SH-SY5Y (cell line): Measurements from ENCODE around the gene PARM1.

Experiments used
- GATA2 ChIP-seq: IDR thresholded peaks from 2 replicates; pipeline ENCODE4 v1.6.1; 2011; ENCODE audit warnings: mild to moderate bottlenecking, low read depth, low read length
- GATA3 ChIP-seq: IDR thresholded peaks from 2 replicates; pipeline ENCODE4 v1.6.1; 2011; ENCODE audit warnings: low read depth, mild to moderate bottlenecking, low read length, moderate library complexity

Gene PARM1

DNA sequence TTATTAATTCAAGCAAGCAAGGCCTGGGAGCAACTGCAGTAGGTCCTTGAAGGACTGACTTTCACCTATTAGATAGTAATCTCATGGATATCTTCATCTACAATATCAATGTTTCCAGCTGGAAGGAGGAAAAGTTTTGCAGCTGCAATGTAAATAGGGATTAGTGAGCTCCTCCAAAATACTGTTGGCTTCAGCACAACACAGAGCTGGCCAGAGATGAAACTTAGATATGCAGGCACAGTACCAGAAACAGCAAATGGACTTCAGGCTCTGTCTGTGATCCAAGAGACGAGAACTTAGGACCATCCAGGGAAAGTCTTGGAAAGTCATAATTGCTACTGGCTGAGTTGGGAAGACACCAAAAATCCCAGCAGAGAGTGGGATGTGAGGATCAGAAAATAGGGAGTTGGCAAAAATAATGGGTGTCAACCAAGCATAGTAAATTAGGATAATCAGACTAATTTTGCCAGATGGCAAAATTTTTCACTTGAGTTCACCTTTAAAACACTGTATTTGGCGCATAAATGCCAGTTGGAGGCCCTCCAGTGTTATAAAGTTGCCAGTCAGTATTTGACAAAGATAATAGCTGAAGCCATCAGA lies 57.5 kb downstream of the PARM1 start:
- no peak for TF ChIP-seq GATA3
- no peak for TF ChIP-seq GATA2

GRCh38 chr4:74996996-74997395 lies 64.1 kb downstream of the PARM1 start:
- TF ChIP-seq GATA2 (no peak), GATA3 (no peak)

DNA sequence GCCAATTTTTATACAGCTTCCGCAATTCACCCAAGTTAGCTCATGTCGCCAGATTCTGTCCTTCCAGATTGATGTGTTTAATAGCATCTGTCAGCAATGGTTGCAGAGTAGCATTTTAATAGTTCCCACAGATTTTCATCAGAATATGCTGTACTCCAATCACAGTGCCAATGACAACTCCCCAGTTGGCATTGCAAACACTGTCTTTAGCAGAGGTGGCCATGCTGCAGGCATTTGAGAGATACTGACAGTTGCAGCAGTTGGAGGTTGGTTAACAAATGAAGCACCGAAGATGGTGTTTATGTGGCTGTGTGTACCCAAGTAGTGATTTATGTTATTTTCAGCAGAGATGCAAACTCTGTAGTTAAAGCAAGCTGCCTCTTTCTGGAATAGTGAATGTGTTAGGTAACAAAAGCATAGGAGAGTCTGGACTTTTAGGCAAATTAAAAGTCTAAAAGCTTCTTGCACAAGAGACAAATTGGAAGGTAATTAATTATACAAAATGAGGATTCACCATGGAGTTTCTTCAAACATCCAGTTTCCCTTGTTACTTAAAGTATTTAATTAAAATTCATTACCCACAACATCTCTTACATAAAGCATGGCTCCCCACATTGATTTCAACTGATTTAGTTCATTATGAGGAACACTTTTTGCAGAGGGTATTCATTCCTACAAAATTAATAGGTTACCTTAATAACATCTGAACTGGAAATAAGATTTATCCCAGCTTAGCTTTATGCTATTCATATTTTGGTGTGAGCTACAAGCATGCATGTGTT lies 65.2 kb downstream of the PARM1 start:
- TF ChIP-seq GATA2 (no peak), GATA3 (no peak)

- TF ChIP-seq GATA2 (no peak), GATA3 (no peak)
Observed at GRCh38 chr4:74999714-75000309, 66.9 kb downstream of the PARM1 start.

DNA sequence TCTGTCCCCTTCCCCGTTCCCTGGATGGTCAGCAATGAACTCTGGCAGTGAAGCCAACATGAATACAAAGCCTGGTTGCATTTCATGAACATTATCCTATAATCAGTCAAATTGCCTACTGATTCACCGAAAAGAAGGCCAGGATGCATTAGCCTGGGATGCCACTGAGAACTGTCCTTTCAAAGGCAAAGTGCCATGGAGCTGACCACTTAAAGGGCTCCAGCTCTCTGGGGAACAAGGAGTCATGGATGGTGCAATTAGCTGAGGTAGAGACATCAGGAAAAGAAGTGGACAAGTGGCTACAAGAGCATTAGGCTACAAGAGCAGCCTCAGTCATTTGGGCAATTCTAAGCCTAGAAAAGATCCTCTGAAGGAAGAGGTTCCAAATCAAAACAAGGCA lies 69.0 kb downstream of the PARM1 start:
- no peak for TF ChIP-seq GATA2
- no peak for TF ChIP-seq GATA3

DNA sequence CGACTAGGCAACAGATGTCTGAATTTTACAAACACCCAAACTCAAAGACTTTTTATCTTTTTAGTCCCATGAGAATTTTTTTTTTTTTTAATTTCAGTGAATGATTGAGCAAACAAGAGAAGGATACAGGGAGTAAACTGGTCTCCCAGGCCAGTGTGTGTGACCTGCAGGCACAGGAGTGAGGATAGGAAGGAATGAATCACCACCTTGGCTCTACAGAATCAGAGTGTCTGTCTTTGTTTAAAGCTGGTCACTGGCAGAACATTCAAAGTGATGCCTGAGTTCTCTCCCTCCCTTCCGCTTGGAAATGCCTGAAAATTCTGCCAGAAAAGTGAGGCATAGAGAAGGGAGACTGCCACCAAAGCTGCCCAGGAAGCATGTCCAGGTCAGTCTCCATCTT lies 69.5 kb downstream of the PARM1 start:
- TF ChIP-seq GATA2 (no peak), GATA3 (no peak)

DNA sequence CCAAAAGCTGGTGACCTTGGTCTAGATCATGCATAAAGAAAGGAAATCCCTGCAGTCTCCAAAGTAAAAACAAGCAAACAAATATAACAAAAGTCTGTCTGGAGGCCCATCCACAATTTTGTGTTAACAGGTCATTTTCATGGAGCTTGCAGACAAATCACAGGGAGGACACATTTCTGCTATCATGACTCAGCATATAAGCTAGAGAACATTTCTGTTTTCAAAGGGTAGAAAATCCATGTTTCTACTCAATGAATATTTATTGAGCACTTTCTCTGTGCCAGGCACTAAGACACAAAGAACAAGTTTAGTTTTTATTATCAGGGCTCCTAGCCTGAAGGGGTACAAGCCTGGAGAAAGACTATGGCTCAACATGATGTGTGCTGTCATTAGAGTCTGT lies 71.1 kb downstream of the PARM1 start:
- TF ChIP-seq GATA3 (no peak), GATA2 (no peak)

DNA sequence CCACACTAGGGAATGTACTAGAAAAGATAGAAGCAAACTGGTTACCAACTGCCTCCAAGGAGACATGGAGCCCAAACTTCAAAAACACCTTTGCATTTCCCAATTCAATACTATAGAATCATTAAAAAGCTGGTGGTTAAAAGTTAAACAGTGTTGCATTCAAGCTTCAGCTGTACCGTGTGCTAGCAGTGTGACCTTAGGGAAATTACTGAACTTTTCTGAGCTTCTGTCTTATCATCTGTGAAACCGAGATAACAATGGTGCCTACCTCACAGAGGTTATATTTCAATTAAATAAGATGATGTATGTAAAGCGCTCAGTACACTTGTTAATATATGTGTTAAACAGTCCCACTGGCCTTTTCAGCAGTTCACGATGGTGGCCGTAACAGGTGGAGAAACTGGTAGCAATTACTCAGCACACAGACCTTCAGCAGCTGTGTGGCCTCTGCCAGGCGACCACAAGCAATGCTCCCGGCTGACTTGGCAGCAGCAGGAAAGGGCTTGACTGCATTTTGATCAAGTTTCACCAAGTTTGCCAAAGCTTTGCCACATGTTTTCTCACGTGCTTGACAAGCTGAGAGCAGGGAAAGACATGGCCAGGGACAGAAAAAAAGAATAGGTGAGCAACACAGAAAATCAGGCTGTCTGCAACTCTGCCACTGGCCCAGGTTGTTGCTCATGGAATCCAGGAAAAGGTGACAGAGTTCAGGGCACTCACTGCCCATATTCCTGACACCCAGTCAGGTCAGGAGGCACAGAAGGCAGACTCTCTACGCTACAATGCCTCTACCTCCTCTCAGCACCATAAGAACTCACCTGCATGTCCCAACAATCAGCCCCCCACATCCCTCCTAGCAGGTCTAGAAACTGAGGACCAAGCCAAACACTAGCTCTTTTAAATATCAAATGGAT lies 72.1 kb downstream of the PARM1 start:
- TF ChIP-seq GATA3 (no peak), GATA2 (no peak)

- TF ChIP-seq GATA3: no peak
- TF ChIP-seq GATA2: no peak
Observed at GRCh38 chr4:75005727-75006126, 72.8 kb downstream of the PARM1 start.

DNA sequence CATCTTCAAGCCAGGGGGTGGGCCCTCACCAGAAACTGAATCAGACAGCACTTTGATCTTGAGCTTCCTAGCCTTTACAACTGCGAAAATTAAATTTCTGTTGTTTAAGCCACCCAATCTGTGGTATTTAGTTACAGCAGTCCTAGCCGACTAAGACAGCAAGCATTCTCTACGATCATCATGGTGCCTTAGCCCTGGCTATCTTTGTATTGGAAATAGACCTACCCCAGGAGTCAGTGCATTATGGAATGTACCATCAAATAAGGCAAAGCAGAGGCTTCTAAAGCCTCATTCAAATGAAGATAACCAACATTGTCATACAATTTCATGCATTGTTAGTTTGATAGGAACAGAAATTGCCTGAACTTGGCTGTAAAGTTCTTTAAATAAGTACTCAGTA lies 75.0 kb downstream of the PARM1 start:
- TF ChIP-seq GATA3: no peak
- TF ChIP-seq GATA2: no peak

GRCh38 chr4:75009138-75009537 lies 76.2 kb downstream of the PARM1 start:
- no peak for TF ChIP-seq GATA2
- no peak for TF ChIP-seq GATA3

GRCh38 chr4:75011131-75011795 lies 78.3 kb downstream of the PARM1 start:
- TF ChIP-seq GATA2: no peak
- no peak for TF ChIP-seq GATA3

- no peak for TF ChIP-seq GATA2
Observed at GRCh38 chr4:75015627-75016026, 82.7 kb downstream of the PARM1 start.

DNA sequence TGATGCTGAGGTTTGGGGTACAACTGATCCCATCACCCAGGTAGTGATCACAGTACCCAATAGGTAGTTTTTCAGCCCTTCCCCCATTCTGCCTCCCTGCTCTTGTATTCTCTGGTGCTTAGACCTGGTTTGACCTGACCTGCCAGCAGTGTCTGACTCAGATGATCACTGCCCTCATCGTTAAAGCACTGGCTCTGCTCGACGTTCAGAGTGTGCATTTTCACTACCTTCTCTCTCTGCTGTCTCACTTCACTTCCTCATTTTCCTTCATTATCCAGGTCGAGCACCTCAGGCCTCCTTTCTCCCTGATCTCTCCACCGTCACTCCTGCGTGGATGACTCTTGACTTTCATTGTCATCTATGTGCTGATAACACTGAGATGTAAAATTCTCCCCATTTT lies 83.6 kb downstream of the PARM1 start:
- no peak for TF ChIP-seq GATA3
- TF ChIP-seq GATA2: no peak
